PC-9 (cell line): ENCODE data around the gene SUGP1. TPM values are rescaled to one million over a fixed set of nuclear protein-coding genes. Genes with fewer than 3 reads are reported as not detected.

Experiments used
- BruUV-seq: library from RNA; stranded (reverse); fragments of 400-500 nt; replicated peaks from 2 replicates; lab custom pipeline; 2021; lab: Mats Ljungman, UMichigan
- CTCF ChIA-PET: fragments of 300-600 bp; sonication (Branson Sonifier 250); formaldehyde crosslinking; loops from one replicate; lab custom pipeline; 2022; ENCODE audit warnings: antibody characterized with exemption; lab: Charles Lee
- POLR2A ChIA-PET: fragments of 300-600 bp; sonication (Branson Sonifier 250); formaldehyde crosslinking; loops from one replicate; lab custom pipeline; 2022; ENCODE audit warnings: antibody characterized with exemption; ENCODE audit not compliant: unreplicated experiment; lab: Charles Lee
- DNase-seq, 2 experiments: peaks; one replicate each; pipeline versions ENCODE4 v3.0.0 to v3.0.0-alpha.2; 2015 to 2022; ENCODE audit warnings: mixed read lengths in 1 of 2
- H2AFZ ChIP-seq: fragments of 200-600 bp; sonication (generic); 2 replicates; pipeline ENCODE4 v1.8.1; 2017; ENCODE audit warnings: antibody characterized with exemption
- H3F3A ChIP-seq: fragments of 200-600 bp; sonication (generic); 2 replicates; pipeline ENCODE4 v1.8.1; 2017; ENCODE audit warnings: antibody characterized with exemption, mild to moderate bottlenecking, low read depth; ENCODE audit not compliant: insufficient read depth
- H3K27ac ChIP-seq: fragments of 200-600 bp; sonication (generic); 2 replicates; pipeline ENCODE4 v1.6.1; 2016; ENCODE audit warnings: mixed run types
- H3K27me3 ChIP-seq: fragments of 200-600 bp; sonication (generic); 2 replicates; pipeline ENCODE4 v1.6.1; 2016; ENCODE audit warnings: low read depth, mixed run types; ENCODE audit not compliant: insufficient read depth
- H3K36me3 ChIP-seq: fragments of 200-600 bp; sonication (generic); 2 replicates; pipeline ENCODE4 v1.6.1; 2016; ENCODE audit warnings: low read depth, mixed run types
- H3K4me1 ChIP-seq: fragments of 200-600 bp; sonication (generic); replicated peaks from 2 replicates; pipeline ENCODE4 v1.6.1; 2016; ENCODE audit warnings: mixed run types; ENCODE audit not compliant: insufficient read depth
- H3K4me2 ChIP-seq: fragments of 200-600 bp; sonication (generic); 2 replicates; pipeline ENCODE4 v1.6.1; 2017; ENCODE audit warnings: mixed run types
- H3K4me3 ChIP-seq: fragments of 200-600 bp; sonication (generic); 2 replicates; pipeline ENCODE4 v1.6.1; 2016; ENCODE audit warnings: mixed run types
- H3K79me2 ChIP-seq: fragments of 200-600 bp; sonication (generic); 2 replicates; pipeline ENCODE4 v1.6.1; 2017; ENCODE audit warnings: low read depth, mixed run types
- H3K9me2 ChIP-seq: fragments of 200-600 bp; sonication (generic); 2 replicates; pipeline ENCODE4 v1.8.1; 2017; ENCODE audit warnings: mild to moderate bottlenecking; ENCODE audit not compliant: insufficient read depth
- H3K9me3 ChIP-seq: fragments of 200-600 bp; sonication (generic); 2 replicates; pipeline ENCODE4 v1.8.1; 2016; ENCODE audit warnings: low read depth; ENCODE audit not compliant: insufficient read depth
- H4K20me1 ChIP-seq: fragments of 200-600 bp; sonication (generic); 2 replicates; pipeline ENCODE4 v1.8.1; 2017; ENCODE audit not compliant: insufficient read depth
- EZH2 ChIP-seq: fragments of 200-600 bp; sonication (generic); IDR thresholded peaks from 2 replicates; pipeline ENCODE4 v1.8.0; 2017; ENCODE audit warnings: antibody characterized with exemption, low read depth
- intact Hi-C: fragments of 100-400 bp; cut with micrococcal nuclease; formaldehyde crosslinking; loops from one replicate; pipeline ENCODE4 v1.10.0; 2022; ENCODE audit not compliant: unreplicated experiment
- total RNA-seq: library from RNA; stranded (reverse); gene quantifications from 2 replicates; pipeline ENCODE4 v1.2.3, GENCODE V29; 2021
- TF ChIP-seq, protein P1 (sequence below): fragments of 200-600 bp; sonication (generic); conservative IDR thresholded peaks from 2 replicates; pipeline ENCODE4 v1.6.1; 2017; ENCODE audit warnings: mixed run types, antibody characterized with exemption, mild to moderate bottlenecking, moderate library complexity

Gene SUGP1
- total RNA-seq, 1 experiment from 2014 or later: 56.7 TPM

DNA sequence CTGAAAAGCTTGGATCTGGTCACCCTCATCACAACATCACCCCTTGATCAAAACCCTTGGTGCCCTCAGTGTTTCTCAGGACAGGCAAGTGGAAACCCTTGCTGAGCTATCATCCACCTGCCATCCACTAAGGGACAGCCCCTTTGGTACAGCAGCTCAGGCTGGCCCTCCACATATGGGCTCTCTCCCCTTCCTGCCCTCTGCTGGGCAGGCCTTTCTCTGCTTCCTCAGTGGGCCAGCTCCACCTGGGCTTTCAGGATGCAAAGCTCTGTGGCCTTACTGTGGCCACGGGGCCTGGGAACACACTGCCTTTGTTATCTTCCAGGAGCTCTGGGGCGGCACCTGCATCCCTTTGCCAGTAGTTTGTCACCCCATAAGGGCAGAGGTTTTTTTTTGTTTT is 4.9 kb downstream of the SUGP1 start:
- H3K27ac ChIP-seq: no peak overlapping the region
- no peaks in the 10 kb centered on the region for H3K9me2 ChIP-seq
- 0 out of 2 replicates have a peak, but pooled peaks cover 3% of the 10 kb centered on the region for H3F3A ChIP-seq
- no peak overlapping the region for H3K4me3 ChIP-seq
- ChIA-PET CTCF (interaction anchor here (1.1 kb wide), 1 partner anchor 15 kb away, joined by 9 read pairs; no protein-coding TSS in a partner anchor), POLR2A (no interaction called here)
- TF ChIP-seq, protein P1, sequence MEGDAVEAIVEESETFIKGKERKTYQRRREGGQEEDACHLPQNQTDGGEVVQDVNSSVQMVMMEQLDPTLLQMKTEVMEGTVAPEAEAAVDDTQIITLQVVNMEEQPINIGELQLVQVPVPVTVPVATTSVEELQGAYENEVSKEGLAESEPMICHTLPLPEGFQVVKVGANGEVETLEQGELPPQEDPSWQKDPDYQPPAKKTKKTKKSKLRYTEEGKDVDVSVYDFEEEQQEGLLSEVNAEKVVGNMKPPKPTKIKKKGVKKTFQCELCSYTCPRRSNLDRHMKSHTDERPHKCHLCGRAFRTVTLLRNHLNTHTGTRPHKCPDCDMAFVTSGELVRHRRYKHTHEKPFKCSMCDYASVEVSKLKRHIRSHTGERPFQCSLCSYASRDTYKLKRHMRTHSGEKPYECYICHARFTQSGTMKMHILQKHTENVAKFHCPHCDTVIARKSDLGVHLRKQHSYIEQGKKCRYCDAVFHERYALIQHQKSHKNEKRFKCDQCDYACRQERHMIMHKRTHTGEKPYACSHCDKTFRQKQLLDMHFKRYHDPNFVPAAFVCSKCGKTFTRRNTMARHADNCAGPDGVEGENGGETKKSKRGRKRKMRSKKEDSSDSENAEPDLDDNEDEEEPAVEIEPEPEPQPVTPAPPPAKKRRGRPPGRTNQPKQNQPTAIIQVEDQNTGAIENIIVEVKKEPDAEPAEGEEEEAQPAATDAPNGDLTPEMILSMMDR: no peak
- no peak for TF ChIP-seq EZH2
- peaks cover 3% of the 10 kb centered on the region for H4K20me1 ChIP-seq
- intact Hi-C loops: no loop called here
- H3K79me2 ChIP-seq: peaks cover 44% of the 10 kb centered on the region
- no peak for DNase-seq
- H2AFZ ChIP-seq: no peak overlapping the region
- no peak overlapping the region for H3K4me2 ChIP-seq
- H3K27me3 ChIP-seq: no peaks in the 10 kb centered on the region
- no peaks in the 10 kb centered on the region for H3K9me3 ChIP-seq
- H3K36me3 ChIP-seq: 0 out of 2 replicates have a peak, but pooled peaks cover 16% of the 10 kb centered on the region
- peaks cover 12% of the 10 kb centered on the region for H3K4me1 ChIP-seq
- BruUV-seq: no TSS peak

DNA sequence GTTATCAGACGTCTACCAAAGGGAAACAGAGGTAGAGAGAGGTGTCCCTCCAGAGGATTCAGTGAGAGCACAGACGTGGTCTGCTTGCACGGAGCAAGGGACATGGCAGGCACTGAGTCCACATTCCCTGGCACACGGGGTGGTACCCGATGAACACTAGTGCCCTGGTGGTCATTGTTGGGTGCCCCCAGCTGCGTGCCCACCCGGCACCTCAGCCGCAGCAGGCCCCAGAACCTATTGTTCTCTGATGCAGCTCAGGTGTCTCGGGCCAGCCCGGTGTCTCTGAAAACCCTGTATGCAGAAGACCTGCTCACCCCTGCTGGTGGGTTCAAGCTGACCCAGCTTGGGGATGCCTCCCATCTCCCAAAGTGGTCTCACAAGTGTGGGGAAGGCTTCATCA is 11.9 kb downstream of the SUGP1 start:
- no peaks in the 10 kb centered on the region for H3K27me3 ChIP-seq
- CTCF ChIA-PET: no interaction called here
- TF ChIP-seq, protein P1: no peak
- TF ChIP-seq EZH2: no peak

GRCh38 chr19:19306191-19306590 is 14.1 kb downstream of the SUGP1 start:
- no TSS peak for BruUV-seq
- no peaks in the 10 kb centered on the region for H3K9me3 ChIP-seq
- H3K4me3 ChIP-seq: no peak overlapping the region
- intact Hi-C loops: no loop called here
- no peaks in the 10 kb centered on the region for H3K27me3 ChIP-seq
- no peak overlapping the region for H3K4me2 ChIP-seq
- POLR2A ChIA-PET: interaction anchor here (0.7 kb wide), 1 partner anchor 225 kb away, joined by 5 read pairs; no protein-coding TSS in a partner anchor
- no peaks in the 10 kb centered on the region for H3K4me1 ChIP-seq
- no peak overlapping the region for H3K27ac ChIP-seq
- DNase-seq: no peak
- H3K79me2 ChIP-seq: no peaks in the 10 kb centered on the region
- no peak for TF ChIP-seq EZH2
- TF ChIP-seq, protein P1: no peak
- H4K20me1 ChIP-seq: peaks cover 6% of the 10 kb centered on the region
- no peaks in the 10 kb centered on the region for H3F3A ChIP-seq
- CTCF ChIA-PET: no interaction called here
- H3K36me3 ChIP-seq: 0 out of 2 replicates have a peak, but pooled peaks cover 20% of the 10 kb centered on the region
- no peaks in the 10 kb centered on the region for H3K9me2 ChIP-seq
- no peak overlapping the region for H2AFZ ChIP-seq

More for the DNA sequence above, 11.9 kb downstream of the SUGP1 start:
- Histone ChIP-seq H3K36me3 (0 out of 2 replicates have a peak, but pooled peaks cover 16% of the 10 kb centered on the region), H3K79me2 (0 out of 2 replicates have a peak, but pooled peaks cover 4% of the 10 kb centered on the region), H3K27ac (no peak overlapping the region), H4K20me1 (peaks cover 6% of the 10 kb centered on the region), H3K4me1 (no peaks in the 10 kb centered on the region), H3K9me3 (no peaks in the 10 kb centered on the region), H3K4me2 (no peak overlapping the region), H3F3A (0 out of 2 replicates have a peak, but pooled peaks cover under 1% of the 10 kb centered on the region), H2AFZ (no peak overlapping the region), H3K4me3 (no peak overlapping the region), H3K9me2 (no peaks in the 10 kb centered on the region)
- BruUV-seq: no TSS peak
- intact Hi-C loops: no loop called here
- DNase-seq: no peak
- POLR2A ChIA-PET: no interaction called here
